Tibial nerve (tissue), 4 donors: Measurements from ENCODE around the gene OR2Z1.

Experiments
- CTCF ChIP-seq, 5 experiments: fragments of 200-600 bp in 3 of 5; fragments of 450-650 bp in 2 of 5; sonication (generic) in 3 of 5; IDR thresholded peaks; one replicate each; pipeline ENCODE4 v1.5.1; 2016 to 2019; ENCODE audit warnings: antibody characterized with exemption in 5 of 5, mild to moderate bottlenecking in 3 of 5, moderate library complexity in 2 of 5
- EP300 ChIP-seq, 2 donors: sonication (generic); formaldehyde crosslinking; IDR thresholded peaks; one replicate each; pipeline ENCODE4 v1.6.1; 2017; ENCODE audit warnings: antibody characterized with exemption in 2 of 2, mild to moderate bottlenecking in 1 of 2
- POLR2A ChIP-seq, 2 donors: fragments of 450-650 bp; IDR thresholded peaks; one replicate each; pipeline ENCODE4 v1.6.1; 2017; ENCODE audit warnings: antibody characterized with exemption in 2 of 2, mild to moderate bottlenecking in 2 of 2, moderate library complexity in 2 of 2

- TF ChIP-seq POLR2A (IDR thresholded peaks at IDR 0.05) (no peak), CTCF (IDR thresholded peaks at IDR 0.05) (no peak), EP300 (IDR thresholded peaks at IDR 0.05) (no peak)
Measured at GRCh38 chr19:8680676-8681344, 40.6 kb upstream of the OR2Z1 start.
